HepG2 (cell line): Measurements from ENCODE around the gene TFEB. TPM values are rescaled to one million over a fixed set of nuclear protein-coding genes. Genes with fewer than 3 reads are reported as not detected.

Experiments
- ASH2L ChIP-seq: fragments of 300-600, 200-600 bp; sonication (generic); IDR thresholded peaks from 2 replicates; pipeline ENCODE4 v1.7.0; 2017; ENCODE audit warnings: low read depth, mild to moderate bottlenecking, moderate library complexity, mixed read lengths, low read length; ENCODE audit not compliant: insufficient read length
- BRD4 ChIP-seq: sonication (generic); formaldehyde crosslinking; IDR thresholded peaks from 2 replicates; pipeline ENCODE4 v1.4.0; 2020; ENCODE audit warnings: missing genetic modification reagents
- EZH2 ChIP-seq: conservative IDR thresholded peaks from 2 replicates; pipeline ENCODE4 v1.6.1; 2012; ENCODE audit warnings: mild to moderate bottlenecking, low read depth, low read length, moderate library complexity
- GATAD2A ChIP-seq: IDR thresholded peaks from 2 replicates; pipeline ENCODE4 v1.6.1; 2016
- HIVEP1 ChIP-seq: sonication (generic); formaldehyde crosslinking; IDR thresholded peaks from 2 replicates; pipeline ENCODE4 v1.4.0; 2020; ENCODE audit warnings: mild to moderate bottlenecking, missing genetic modification reagents
- HNF4G ChIP-seq, 2 experiments: sonication (generic) in 1 of 2; formaldehyde crosslinking in 1 of 2; IDR thresholded peaks; 2 replicates each; pipeline versions ENCODE4 v1.4.0 to v1.6.1; 2011 to 2020; ENCODE audit warnings: borderline replicate concordance in 2 of 2, low read depth in 2 of 2, mild to moderate bottlenecking in 2 of 2, low read length in 1 of 2, missing genetic modification reagents in 1 of 2, moderate library complexity in 1 of 2
- MBNL3 ChIP-seq: fragments of 250-450 bp; sonication (Bioruptor Pico); conservative IDR thresholded peaks from 2 replicates; pipeline ENCODE4 v1.8.0; 2022; ENCODE audit warnings: mild to moderate bottlenecking, inconsistent platforms
- MED1 ChIP-seq: sonication (generic); formaldehyde crosslinking; IDR thresholded peaks from 2 replicates; pipeline ENCODE4 v1.4.0; 2020; ENCODE audit warnings: missing genetic modification reagents
- MTA1 ChIP-seq: sonication (generic); formaldehyde crosslinking; IDR thresholded peaks from 2 replicates; pipeline ENCODE4 v1.4.0; 2020; ENCODE audit warnings: missing genetic modification reagents, mild to moderate bottlenecking, borderline replicate concordance
- NCOA1 ChIP-seq: sonication (generic); formaldehyde crosslinking; IDR thresholded peaks from 2 replicates; pipeline ENCODE4 v1.9.0; 2021; ENCODE audit warnings: missing genetic modification reagents
- PAXIP1 ChIP-seq: sonication (generic); formaldehyde crosslinking; conservative IDR thresholded peaks from 2 replicates; pipeline ENCODE4 v1.4.0; 2020; ENCODE audit warnings: mild to moderate bottlenecking, missing genetic modification reagents, moderate library complexity
- RARA ChIP-seq: IDR thresholded peaks from 2 replicates; pipeline ENCODE4 v1.6.1; 2016; ENCODE audit warnings: missing genetic modification reagents, missing compliant biosample characterization
- RFXAP ChIP-seq: sonication (generic); formaldehyde crosslinking; IDR thresholded peaks from 2 replicates; pipeline ENCODE4 v1.4.0; 2020; ENCODE audit warnings: missing genetic modification reagents, borderline replicate concordance
- THAP11 ChIP-seq: IDR thresholded peaks from 2 replicates; pipeline ENCODE4 v1.6.1; 2016; ENCODE audit warnings: missing biosample characterization, missing genetic modification reagents
- ZBTB7A ChIP-seq: sonication (generic); formaldehyde crosslinking; IDR thresholded peaks from 2 replicates; pipeline ENCODE4 v1.8.0; 2022; ENCODE audit warnings: mild to moderate bottlenecking, missing genetic modification reagents
- ZFP1 ChIP-seq: IDR thresholded peaks from 2 replicates; pipeline ENCODE4 v1.6.1; 2016
- ZKSCAN5 ChIP-seq: sonication (generic); formaldehyde crosslinking; IDR thresholded peaks from 2 replicates; pipeline ENCODE4 v1.5.1; 2020; ENCODE audit warnings: mild to moderate bottlenecking, missing genetic modification reagents
- ZNF225 ChIP-seq: sonication (generic); formaldehyde crosslinking; IDR thresholded peaks from 2 replicates; pipeline ENCODE4 v1.4.0; 2020; ENCODE audit warnings: mild to moderate bottlenecking, missing genetic modification reagents
- ZNF552 ChIP-seq: sonication (generic); formaldehyde crosslinking; IDR thresholded peaks from 2 replicates; pipeline ENCODE4 v1.9.0; 2022; ENCODE audit warnings: missing genetic modification reagents, mild to moderate bottlenecking, borderline replicate concordance
- ZNF75D ChIP-seq: sonication (generic); formaldehyde crosslinking; IDR thresholded peaks from 2 replicates; pipeline ENCODE4 v1.8.1; 2023; ENCODE audit warnings: missing genetic modification reagents, mild to moderate bottlenecking, borderline replicate concordance
- polyA plus RNA-seq, 8 experiments: library from polyadenylated mRNA; depleted of rRNA in 3 of 8; stranded (reverse) in 7 of 8; unstranded in 1 of 8; fragments of >200 nt; fragmentation: Illumina TruSeq in 4 of 8; extraction: Trizol in 4 of 8; gene quantifications; 2 replicates each; pipeline versions ENCODE4 v1.2.1 to v1.2.3, GENCODE V29; 2011 to 2016; ENCODE audit warnings: low read depth in 4 of 8, missing spikeins in 1 of 8, mixed read lengths in 1 of 8; ENCODE audit not compliant: insufficient read depth in 1 of 8
- total RNA-seq, 5 experiments: library from RNA; depleted of rRNA; stranded (reverse); fragments of >200 nt; fragmentation: Illumina TruSeq; extraction: Trizol; gene quantifications; 2 replicates each; pipeline ENCODE4 v1.2.3, GENCODE V29; 2016; ENCODE audit warnings: low read depth in 1 of 5
- TF ChIP-seq, protein P1 (sequence below): sonication (generic); formaldehyde crosslinking; IDR thresholded peaks from 2 replicates; pipeline ENCODE4 v1.5.1; 2020; ENCODE audit warnings: mild to moderate bottlenecking, missing genetic modification reagents, moderate library complexity
- TF ChIP-seq, protein P2 (sequence below): sonication (generic); formaldehyde crosslinking; IDR thresholded peaks from 2 replicates; pipeline ENCODE4 v1.8.0; 2022; ENCODE audit warnings: missing genetic modification reagents, mild to moderate bottlenecking, borderline replicate concordance

TFEB gene
- total and polyA plus RNA-seq, 2 of the 13 experiments (the other 11 are each of a cell fraction or from before 2014, with no cell fraction given): 13.3 to 18.7 TPM

GRCh38 chr6:41739041-41739440 is 3.6 kb upstream of the TFEB start (continued):
- TF ChIP-seq, protein P1, sequence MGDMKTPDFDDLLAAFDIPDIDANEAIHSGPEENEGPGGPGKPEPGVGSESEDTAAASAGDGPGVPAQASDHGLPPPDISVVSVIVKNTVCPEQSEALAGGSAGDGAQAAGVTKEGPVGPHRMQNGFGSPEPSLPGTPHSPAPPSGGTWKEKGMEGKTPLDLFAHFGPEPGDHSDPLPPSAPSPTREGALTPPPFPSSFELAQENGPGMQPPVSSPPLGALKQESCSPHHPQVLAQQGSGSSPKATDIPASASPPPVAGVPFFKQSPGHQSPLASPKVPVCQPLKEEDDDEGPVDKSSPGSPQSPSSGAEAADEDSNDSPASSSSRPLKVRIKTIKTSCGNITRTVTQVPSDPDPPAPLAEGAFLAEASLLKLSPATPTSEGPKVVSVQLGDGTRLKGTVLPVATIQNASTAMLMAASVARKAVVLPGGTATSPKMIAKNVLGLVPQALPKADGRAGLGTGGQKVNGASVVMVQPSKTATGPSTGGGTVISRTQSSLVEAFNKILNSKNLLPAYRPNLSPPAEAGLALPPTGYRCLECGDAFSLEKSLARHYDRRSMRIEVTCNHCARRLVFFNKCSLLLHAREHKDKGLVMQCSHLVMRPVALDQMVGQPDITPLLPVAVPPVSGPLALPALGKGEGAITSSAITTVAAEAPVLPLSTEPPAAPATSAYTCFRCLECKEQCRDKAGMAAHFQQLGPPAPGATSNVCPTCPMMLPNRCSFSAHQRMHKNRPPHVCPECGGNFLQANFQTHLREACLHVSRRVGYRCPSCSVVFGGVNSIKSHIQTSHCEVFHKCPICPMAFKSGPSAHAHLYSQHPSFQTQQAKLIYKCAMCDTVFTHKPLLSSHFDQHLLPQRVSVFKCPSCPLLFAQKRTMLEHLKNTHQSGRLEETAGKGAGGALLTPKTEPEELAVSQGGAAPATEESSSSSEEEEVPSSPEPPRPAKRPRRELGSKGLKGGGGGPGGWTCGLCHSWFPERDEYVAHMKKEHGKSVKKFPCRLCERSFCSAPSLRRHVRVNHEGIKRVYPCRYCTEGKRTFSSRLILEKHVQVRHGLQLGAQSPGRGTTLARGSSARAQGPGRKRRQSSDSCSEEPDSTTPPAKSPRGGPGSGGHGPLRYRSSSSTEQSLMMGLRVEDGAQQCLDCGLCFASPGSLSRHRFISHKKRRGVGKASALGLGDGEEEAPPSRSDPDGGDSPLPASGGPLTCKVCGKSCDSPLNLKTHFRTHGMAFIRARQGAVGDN (CRISPR knock-in tag): peak; percentile 70
- no peak for TF ChIP-seq EZH2
- 0 out of 2 replicates have a peak, but pooled peaks have one; percentile 56 for TF ChIP-seq ZBTB7A
- peak; percentile 48; the same call in 1 of the 2 replicates for TF ChIP-seq RFXAP (CRISPR knock-in tag)
- peak; percentile 34; the same call in 1 of the 2 replicates for TF ChIP-seq THAP11 (CRISPR knock-in tag)
- TF ChIP-seq NCOA1 (CRISPR knock-in tag): peak; percentile 59; the same call in 1 of the 2 replicates
- TF ChIP-seq BRD4 (CRISPR knock-in tag): no peak
- no peak for TF ChIP-seq ZFP1 (CRISPR knock-in tag)
- TF ChIP-seq ZNF75D (CRISPR knock-in tag): no peak
- no peak for TF ChIP-seq ZNF552 (CRISPR knock-in tag)
- TF ChIP-seq GATAD2A (CRISPR knock-in tag): no peak; the same call in 1 of the 2 replicates
- TF ChIP-seq RARA (CRISPR knock-in tag): peak; percentile 33; the same call in 1 of the 2 replicates
- TF ChIP-seq MED1: peak; percentile 40; the same call in 1 of the 2 replicates
- 0 out of 2 replicates have a peak, but pooled peaks have one; percentile 25 for TF ChIP-seq HIVEP1 (CRISPR knock-in tag)
- TF ChIP-seq, protein P2, sequence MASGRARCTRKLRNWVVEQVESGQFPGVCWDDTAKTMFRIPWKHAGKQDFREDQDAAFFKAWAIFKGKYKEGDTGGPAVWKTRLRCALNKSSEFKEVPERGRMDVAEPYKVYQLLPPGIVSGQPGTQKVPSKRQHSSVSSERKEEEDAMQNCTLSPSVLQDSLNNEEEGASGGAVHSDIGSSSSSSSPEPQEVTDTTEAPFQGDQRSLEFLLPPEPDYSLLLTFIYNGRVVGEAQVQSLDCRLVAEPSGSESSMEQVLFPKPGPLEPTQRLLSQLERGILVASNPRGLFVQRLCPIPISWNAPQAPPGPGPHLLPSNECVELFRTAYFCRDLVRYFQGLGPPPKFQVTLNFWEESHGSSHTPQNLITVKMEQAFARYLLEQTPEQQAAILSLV (CRISPR knock-in tag): no peak
- no peak for TF ChIP-seq MBNL3 (CRISPR knock-in tag)
- TF ChIP-seq PAXIP1 (CRISPR knock-in tag): peak; percentile 78
- peak; percentile 78 for TF ChIP-seq HNF4G (IDR thresholded peaks at IDR 0.05; ENCODE audit: borderline replicate concordance, low read depth, low read length)
- no peak; the same call in 1 of the 2 replicates for TF ChIP-seq HNF4G (CRISPR knock-in tag; IDR thresholded peaks at IDR 0.05; ENCODE audit: borderline replicate concordance, low read depth)
- TF ChIP-seq ZKSCAN5 (CRISPR knock-in tag): peak; percentile 88
- no peak for TF ChIP-seq ZNF225
- TF ChIP-seq MTA1: peak; percentile 40; the same call in 1 of the 2 replicates
- TF ChIP-seq ASH2L: peak; percentile 43
